ENCODE results near the gene MEGF11.

MEGF11 gene

DNA sequence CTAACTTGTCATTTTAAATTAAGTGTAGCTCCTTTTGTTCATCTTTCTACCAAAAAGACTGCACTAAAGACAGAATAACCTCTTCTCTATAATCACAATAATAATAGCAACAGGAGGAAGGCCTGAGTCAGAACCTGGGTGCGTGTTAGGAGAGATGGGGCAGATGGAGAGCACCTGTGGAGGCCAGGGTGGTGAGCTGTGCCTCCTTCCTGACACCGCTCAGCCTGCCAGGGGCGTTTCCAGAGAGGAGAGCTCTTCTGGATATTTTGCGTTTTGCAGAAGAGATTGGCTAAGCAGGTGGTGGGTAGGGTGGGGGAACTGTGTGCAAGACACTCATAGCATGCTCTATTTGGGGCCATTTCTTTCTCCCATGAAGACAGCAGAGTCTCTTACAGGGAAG is 83.5 kb downstream of the MEGF11 start:
- DNase-seq (ENCODE audit: low spot score): no peak

DNA sequence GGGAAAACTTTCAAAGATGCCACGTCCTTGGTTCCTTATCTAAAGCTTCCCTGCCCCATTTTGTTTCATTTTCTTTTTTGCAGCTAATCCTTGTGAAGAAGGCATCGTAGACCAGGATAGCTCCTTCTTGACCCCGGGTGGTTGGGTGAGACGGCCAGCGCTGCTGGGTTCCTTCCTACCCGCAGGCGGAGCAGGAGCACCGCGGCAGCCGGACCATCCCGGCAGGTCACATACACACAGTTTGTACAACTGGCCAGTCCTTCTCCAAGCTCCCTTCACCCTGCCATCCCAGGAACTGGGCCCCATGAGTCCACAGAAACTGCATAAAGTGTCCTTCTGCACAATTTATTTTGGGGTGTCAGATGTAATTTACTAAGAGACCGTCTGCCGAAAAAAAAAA is 83.9 kb downstream of the MEGF11 start:
- no peak for DNase-seq (ENCODE audit: low spot score)

DNA sequence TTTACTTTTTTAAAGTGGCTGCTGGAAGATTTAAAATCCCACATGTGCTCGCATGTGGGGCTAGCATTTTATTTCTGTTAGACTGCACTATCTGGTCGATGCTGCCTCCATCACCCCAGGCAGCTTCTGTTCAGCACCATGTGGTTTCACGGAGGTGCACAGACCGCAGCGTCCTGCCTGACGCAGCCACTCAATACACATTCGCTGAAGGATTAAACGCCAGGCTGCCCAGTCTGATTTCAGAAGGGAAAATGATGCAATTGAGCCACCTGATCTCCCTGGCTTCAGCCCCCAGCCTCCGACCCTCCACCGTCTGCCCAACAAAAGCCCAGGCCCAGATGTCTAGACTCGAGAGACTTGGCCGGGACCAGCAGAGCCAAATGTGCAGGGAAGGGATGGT is 84.5 kb downstream of the MEGF11 start:
- no peak for DNase-seq (ENCODE audit: low spot score)

DNA sequence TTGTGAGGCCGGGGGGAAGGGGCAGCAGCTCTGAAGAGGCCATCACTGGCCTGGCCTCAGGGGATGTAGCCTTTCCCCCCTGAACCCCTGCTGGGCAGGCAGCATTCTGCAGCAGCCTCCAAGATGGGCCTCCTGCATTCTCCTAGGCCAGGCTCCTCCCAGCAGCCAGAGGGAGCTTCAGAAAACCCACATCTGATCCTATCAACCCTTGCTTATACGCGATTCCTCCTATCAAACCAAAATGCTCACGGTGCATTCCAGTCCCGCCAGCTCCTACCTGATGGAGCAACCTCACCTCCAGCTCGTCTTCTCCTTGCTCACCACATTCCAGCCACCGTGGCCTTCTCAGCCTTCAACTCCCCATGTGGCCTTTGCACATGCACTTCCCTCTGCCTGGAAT is 85.7 kb downstream of the MEGF11 start:
- DNase-seq (ENCODE audit: low spot score): no peak

DNA sequence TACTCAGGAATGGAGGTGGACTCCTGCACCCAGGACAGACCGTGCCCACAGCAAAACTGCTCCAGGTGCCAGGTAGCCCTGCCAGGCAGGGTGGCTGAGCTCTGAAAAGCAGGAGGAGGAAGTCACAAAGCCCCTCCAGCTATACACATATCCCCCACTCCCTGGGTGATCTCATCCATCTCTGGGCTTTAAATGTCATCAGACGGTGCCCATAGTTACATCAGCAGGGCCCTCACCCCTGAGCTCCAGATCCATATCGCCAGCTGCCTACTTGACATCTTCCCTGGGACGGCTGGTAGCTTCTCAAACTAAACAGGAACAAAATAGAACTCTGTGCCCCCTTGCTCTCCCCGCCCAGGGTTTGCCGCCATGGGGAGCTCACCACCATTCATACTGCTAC is 87.7 kb downstream of the MEGF11 start:
- DNase-seq (ENCODE audit: low spot score): no peak

DNA sequence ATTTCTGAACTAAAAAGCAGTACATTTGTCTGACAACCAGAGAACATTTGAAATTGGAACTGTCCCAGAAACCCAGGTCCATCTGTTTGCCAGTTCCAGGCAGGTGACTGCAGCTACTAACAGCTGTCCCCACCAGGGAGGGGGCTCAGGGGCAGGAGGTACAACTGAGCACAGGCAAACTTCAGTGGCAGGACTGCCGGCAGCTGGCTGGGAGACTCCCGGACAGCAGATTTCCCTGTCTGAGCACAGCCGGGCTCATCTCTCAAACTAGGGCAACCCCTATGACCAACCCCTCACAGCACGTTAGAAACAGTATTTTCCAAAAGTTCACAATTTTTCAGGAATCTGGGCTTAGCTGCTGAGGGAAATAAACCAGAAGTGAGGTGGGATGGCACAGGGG is 88.8 kb downstream of the MEGF11 start:
- no peak for DNase-seq (ENCODE audit: low spot score)

DNA sequence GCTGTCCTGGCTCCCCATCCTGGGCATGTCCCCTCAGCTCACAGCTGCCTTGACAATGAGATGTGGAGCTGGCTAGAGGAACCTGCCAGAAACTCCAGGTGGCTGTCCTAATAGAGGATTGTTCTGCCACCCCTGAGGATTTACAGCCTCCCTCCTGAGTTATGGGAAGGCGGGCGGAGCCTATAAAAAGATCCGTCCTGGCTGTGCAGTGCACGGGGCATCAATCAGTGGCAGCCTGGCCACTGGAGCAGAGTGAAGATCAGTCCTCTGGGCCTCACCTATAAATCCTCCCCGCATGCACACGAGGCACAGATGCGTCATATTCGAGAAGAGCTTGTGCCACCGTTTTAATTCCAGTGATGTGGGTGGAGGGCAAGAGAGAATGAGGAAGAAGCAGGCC is 90.0 kb downstream of the MEGF11 start:
- no peak for DNase-seq (ENCODE audit: low spot score)

DNA sequence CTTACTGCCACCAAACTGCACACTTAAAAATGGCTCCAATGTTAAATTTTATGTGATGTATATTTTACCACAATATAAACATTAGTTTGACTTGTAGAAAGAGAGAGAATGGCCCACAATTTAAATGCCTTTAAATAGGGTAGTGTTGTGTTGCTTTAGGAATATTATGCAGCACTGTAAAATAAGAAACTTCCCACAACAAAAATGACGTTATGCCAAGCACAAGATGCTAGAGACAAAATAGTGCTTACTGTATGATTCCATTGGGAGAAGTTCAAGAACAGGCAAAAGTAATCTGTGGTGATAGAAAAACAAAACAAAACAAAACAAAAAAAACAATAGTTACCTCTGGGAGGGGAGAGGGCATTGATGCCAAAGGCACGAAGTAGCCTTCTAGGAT is 91.3 kb downstream of the MEGF11 start:
- DNase-seq (ENCODE audit: low spot score): no peak

DNA sequence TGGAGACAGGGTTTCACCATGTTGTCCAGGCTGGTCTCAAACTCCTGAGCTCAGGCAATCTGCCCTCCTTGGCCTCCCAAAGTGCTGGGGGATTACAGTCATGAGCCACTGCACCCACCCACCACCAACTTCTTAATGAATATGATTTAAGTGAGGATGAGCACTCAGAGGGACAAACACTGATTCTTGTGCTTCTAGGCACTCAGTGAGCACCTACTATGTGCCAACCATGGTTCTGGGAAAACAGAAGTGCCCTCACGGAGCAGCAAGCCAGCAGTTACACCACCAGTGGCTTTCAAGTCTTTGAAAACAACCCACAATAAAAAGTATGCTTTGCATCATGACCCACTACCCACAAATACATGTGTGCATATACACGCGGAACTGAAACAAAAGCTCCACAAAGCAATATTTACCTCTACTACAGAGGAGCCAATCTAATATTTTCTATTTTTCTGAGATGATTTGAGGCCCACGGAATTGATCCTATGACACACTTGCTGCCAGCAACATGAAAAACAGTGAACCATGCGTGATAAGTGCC is 91.9 kb downstream of the MEGF11 start:
- DNase-seq (ENCODE audit: low spot score): no peak

DNA sequence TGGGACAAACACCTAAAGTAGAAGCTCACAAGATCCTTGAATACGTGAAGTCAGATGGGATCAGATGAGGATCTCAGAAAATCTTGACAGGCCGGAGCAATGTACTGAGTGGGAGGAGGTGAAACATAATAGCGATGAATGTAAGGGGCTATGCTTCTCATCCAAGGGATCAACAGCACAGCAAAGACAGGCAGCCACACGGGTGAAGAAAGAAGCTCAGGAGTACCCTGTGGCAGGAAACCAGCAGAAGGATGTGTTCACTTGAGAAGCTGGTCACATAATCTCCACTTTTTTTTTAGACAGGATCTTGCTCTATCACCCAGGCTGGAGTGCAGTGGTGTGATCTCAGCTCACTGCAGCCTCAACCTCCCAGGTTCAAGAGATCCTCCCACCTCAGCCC is 92.4 kb downstream of the MEGF11 start:
- DNase-seq (ENCODE audit: low spot score): no peak

DNA sequence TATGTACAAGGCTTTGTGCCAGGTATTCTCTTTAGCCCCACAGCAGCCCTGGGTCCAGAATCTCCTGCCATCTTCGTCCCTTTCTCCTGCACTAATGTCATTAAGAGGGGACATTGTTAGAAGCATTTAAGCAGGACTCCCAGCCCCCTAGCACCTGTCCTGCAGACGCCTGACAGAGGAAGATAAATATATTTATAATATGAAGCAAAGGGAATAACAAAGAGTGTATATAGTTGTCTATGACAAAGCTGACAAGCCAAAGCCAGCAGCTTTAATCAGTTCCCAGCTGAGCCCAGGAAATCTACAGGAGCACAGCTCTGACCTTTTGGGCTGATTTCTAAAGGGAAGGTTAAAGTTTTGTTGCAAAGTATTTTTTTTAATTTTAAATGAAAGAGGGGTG is 96.0 kb downstream of the MEGF11 start:
- DNase-seq (ENCODE audit: low spot score): no peak

DNA sequence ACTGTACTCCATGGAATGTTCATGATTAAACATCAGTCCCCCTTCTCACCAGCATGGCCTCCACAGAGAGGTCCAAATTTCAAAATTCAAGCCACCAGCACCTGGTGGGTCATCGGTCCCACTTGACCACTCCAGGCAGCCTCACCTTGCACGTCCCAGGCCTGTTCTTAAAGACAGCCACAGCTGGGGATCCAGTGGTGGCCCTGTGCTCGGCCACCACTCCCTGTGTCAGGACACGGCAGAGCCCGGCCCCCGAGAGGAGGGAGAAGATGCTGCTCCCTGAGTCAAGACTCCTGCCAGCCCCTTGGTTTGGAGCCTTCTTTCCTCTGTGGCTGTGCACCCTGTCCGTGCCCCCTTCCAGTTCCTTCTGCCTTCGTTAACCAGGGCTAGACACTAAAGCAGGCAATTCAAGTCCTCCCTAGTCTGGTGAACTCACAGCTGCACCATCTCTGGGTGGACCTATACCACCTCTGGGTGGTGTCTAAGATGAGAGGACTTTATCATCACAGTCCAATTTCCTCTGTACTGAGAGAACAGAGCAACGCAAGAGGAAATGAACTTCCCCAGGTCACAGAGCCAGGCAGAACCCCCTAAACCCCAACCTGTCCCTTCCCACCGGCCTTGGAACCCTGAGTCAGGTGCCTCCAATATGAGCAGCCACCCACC is 97.1 kb downstream of the MEGF11 start:
- DNase-seq (ENCODE audit: low spot score): no peak

DNA sequence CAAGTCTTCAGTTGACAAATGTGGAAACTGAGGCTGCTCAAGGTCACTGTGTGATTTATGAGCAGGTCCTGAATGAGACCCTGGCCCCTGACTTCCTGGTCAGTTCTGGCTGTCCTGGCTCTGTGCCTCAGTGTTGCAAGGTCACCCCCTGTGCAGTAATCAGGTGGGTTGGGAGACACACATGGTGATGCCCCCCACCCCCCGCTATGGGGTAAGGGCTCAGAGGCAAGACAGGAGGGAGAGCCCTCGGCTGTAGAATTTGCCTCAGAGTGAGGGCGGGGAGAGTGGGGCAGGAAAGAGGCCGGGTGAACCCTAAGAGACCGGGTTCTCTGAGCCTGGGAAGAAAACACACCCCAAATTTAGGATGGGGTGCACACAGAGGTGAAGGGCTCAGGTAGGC is 98.5 kb downstream of the MEGF11 start:
- DNase-seq (ENCODE audit: low spot score): no peak

DNA sequence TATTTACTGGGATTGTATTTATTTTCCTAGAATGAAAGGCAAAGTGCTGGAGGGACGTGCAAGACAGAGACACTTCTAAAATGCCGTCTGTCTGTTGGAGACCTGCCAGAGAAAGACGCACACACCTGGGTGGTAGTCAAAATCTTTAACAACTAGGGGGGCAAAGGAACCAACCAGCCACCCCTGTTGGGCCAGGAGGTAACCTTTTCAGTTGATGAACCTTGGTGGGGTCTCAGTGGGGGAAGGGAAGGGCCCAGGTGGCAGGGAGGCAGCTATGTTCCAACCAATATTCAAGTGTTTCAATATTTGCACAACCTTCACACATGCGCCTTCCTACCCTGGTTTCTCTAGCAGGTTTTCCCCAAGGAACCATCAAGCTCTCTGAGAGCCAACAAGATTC is 99.0 kb downstream of the MEGF11 start:
- no peak for DNase-seq (ENCODE audit: low spot score)

DNA sequence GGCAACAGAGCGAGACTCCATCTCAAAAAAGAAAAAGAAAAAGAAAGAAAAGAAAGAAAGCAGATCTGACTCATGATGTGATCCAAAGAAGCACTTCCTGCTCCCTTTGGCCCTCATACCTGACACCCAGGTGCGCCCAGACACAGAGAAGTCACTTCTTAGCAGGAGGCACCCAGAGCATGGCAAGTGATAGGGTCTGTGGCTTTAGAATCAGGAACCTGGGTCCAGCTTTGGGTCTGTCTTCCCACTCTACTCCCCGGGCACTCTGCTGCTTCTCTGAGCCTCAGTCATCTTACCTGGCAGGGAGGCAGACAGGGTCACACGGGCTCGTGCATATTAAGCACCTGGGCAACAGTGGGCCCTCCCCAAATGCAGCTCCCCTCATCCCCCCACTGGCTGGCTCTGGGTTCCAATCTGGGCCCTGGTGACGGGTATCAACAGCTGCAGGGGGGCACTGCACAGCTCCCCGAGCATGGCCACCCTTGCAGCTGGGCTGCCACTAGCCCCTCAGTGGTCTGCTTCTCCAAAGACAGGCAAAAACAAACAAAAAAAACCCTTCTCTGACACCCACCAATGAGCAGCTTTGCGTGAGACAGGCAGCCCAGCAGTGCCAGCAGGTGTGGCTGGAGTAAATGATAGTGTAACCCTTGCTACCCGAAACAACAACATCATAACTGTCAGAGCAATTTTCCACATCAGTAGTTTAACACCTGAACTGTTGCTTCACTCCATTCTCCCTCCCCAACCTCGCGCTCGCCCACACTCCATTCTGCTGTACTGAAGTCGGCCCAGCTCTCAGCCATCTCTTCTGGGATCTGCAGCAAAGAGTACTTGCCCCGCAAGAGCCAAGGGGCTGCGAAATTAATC is 99.8 kb downstream of the MEGF11 start:
- no peak for DNase-seq (ENCODE audit: low spot score)

DNA sequence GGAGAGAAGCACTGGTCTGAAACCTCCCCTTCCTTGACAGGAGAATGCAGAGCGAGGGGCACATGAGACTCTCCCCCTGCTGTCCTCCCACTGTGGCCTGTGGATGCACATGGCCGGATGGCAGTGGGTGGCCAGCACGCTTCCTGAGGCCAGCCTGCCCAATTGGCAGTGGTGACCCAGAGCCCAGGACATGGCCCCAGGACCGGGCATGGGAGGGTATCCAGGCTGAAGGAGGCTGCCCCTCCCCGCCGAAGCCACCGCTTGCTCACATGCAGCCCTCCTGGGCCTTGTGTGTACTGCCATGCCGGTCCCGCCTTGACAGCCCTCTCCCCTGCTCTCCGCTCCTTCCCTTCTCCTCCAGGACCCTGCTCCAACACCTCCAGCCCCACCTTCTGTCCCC is 100.9 kb downstream of the MEGF11 start:
- DNase-seq (ENCODE audit: low spot score): no peak

DNA sequence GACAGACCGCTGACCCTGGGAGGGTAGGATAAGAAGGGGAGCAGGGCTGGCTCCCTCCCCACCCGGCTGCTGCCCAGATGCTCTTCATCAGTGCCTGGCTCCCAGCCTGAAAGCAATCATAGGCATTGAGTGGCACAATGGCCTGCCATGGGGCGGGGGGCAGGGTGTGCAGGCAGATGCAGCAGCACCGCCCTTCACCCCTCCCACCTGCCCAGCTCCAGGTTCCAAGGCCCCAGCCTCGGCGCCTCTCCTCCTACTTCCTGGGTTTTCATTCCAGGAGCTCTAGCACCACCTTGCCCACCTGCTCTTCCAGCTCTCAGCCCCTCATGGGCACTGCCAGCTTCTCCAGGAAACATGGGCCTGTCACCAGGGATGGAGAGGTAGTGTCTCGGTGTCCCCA is 101.7 kb downstream of the MEGF11 start:
- DNase-seq (ENCODE audit: low spot score): no peak

DNA sequence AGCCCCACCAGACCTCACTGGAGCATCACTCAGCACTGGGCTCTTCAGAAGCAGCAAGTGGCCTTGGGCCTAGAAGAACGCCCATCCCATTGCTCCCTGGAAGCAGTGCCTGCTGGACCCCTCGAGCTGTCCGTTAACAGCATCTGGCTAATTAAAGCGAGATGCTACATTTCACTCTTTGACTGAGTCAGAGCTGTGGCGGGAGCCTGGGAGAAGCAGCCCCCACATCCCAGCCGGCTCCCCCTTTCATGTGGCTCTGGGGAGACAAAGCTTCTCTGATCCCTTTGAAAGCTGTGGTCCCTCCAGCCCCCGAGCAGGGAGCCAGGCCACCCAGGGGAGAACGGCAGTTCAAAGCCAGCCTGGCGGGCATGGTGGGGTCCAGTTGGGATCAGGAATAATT is 103.7 kb downstream of the MEGF11 start:
- DNase-seq (ENCODE audit: low spot score): no peak

DNA sequence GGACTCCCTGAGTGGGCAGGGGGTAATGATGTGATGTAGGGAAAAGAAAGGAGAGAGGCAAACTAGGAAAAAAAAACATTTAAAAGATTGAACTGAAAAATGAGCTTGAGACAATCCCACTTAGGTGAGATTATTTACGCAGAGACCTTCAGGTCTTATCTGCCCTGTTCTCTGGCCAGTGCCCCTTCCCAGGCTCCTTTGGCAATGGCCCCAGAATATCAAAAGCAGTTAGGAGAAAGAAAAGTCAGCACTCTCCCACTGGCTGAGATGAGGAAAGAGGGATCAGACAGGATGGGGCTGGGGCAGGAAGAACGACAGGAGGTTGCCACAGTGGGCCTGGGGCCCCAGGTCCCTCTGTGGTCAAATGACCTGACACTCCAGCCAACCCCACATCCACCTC is 105.4 kb downstream of the MEGF11 start:
- DNase-seq (ENCODE audit: low spot score): no peak

DNA sequence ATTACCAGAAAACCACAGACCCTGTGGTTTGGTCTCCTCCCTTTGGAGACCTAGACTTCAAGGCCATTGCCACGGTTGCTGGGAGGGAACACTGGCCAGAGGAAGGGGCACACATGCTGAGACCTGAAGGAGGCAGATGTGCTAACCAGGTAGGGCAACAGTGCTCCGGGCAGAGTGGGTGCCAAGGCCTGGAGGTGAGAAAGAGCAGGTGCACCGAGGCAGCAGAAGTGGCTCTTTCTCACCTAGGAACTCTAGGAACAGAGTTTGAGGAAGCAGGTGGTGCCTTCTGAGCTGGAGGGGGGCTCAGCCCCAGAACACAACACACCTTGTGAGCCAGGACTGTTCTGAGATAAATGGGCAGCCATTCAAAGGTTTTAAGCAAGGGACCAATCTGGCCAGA is 106.1 kb downstream of the MEGF11 start:
- no peak for DNase-seq (ENCODE audit: low spot score)

DNA sequence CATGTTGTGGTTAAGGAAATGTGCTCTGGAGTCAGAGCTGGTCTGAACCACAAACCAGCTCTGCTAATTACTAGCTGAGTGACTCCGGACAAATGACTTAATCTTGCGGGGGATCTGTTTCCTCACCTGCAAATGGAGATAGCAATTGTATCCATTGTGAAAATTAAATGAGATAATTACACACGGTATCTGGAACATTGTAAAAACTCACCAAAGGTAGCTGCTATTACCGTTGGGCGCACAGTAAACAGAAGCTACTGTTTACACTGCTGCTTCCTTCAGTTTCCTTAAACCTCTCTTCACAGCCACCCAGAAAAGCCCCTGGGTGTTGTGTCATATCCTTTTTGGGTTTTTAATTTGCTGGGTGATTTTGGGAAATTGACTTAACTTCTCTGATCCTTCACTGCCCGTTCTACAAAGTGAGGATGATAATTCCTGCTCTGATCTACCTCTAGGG is 107.8 kb downstream of the MEGF11 start:
- no peak for DNase-seq (ENCODE audit: low spot score)

DNA sequence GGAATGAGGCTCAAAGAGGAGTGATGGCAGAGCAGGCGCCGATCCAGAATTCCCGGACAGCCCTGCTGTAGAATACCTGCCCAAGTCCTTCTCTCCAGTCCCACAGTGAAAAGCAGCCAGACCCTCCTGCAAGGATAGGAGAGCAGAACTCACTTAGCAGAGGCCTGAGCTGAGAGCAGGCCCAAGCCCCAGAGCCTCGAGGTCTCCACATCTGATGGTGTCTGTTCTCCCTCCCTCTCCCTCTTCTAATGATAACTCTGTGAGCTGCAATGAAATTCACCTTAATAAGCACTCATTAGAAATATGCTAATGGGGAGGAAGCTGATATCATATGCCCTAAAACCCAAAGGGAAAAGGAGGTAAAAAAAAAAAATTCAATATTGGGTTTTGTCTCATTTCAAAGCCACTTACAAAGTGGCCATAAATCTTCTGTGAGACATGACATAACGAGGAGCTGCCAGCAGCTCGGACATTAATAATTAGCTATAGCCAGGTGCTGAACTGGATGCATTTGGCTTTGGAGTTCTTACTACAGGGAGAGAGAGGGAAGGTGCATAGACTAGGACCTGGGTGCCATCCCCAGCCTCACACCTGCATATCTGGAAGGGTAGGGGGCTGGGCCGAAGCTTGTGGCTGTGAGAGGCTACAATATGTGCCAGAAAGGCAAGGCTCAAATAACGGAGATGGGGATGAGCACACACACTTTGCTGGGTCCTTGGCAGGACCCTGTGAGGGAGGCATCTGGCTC is 108.4 kb downstream of the MEGF11 start:
- DNase-seq (ENCODE audit: low spot score): no peak

DNA sequence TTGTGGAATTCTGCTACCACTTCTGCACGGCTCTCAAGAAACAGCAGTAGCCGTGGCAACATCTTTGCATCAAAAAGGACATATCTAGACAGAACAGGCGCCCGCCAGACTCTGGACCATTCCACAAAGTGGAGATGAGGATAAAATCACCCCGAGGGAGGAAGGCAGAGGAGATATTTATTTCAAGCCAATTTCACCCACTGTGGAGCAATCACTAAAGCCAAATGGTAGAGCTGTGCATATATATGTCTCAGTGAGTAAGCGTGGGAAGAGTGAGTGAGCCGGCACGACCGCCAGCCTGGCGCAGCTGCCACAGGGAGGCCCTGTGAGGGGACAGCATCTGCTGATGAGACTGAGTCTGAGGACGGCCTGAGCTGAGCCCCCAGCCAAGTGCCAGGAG is 111.3 kb downstream of the MEGF11 start:
- no peak for DNase-seq (ENCODE audit: low spot score)

All from ecto neural progenitor cell (in vitro differentiated cells).